Immature natural killer cell (primary cell): ENCODE results near the gene DYNC1LI1. TPM values are rescaled to one million over a fixed set of nuclear protein-coding genes. Genes with fewer than 3 reads are reported as not detected.

ENCODE experiments used
- DNase-seq, 3 donors: peaks; one replicate each; pipeline ENCODE4 v3.0.0; 2022; ENCODE audit warnings: mixed read lengths in 1 of 3
- H3K27ac Mint-ChIP-seq, 6 donors: one replicate each; pipeline ENCODE4 v1.8.0; 2020; ENCODE audit warnings: mixed read lengths in 6 of 6, mild to moderate bottlenecking in 5 of 6, inconsistent platforms in 4 of 6, moderate library complexity in 3 of 6
- H3K27me3 Mint-ChIP-seq, 3 donors: one replicate each; pipeline ENCODE4 v1.8.0; 2020 to 2021; ENCODE audit warnings: low read depth in 3 of 3, mild to moderate bottlenecking in 3 of 3, mixed read lengths in 3 of 3, moderate library complexity in 3 of 3, inconsistent platforms in 1 of 3
- H3K36me3 Mint-ChIP-seq, 3 donors: one replicate each; pipeline ENCODE4 v1.8.0; 2020; ENCODE audit warnings: mixed read lengths in 3 of 3, inconsistent platforms in 2 of 3, mild to moderate bottlenecking in 2 of 3
- H3K4me1 Mint-ChIP-seq, 2 donors: one replicate each; pipeline ENCODE4 v1.8.0; 2020; ENCODE audit warnings: inconsistent platforms in 2 of 2, mild to moderate bottlenecking in 2 of 2, mixed read lengths in 2 of 2, moderate library complexity in 1 of 2
- H3K4me3 Mint-ChIP-seq, 5 donors: one replicate each; pipeline ENCODE4 v1.8.0; 2020; ENCODE audit warnings: mild to moderate bottlenecking in 5 of 5, mixed read lengths in 5 of 5, inconsistent platforms in 3 of 5, moderate library complexity in 3 of 5
- H3K9me3 Mint-ChIP-seq, 6 donors: one replicate each; pipeline ENCODE4 v1.8.0; 2020; ENCODE audit warnings: mild to moderate bottlenecking in 6 of 6, mixed read lengths in 6 of 6, inconsistent platforms in 4 of 6, moderate library complexity in 3 of 6
- polyA plus RNA-seq, 3 donors: library from polyadenylated mRNA; unstranded; fragments of 300-500 nt; fragmentation: Illumina TruSeq; gene quantifications; one replicate each; pipeline ENCODE4 v1.2.3, GENCODE V29; 2021

The DYNC1LI1 gene
- polyA plus RNA-seq, 3 donors from 2014 or later, result 25.4 to 30.8 (median 26.8) TPM

GRCh38 chr3:32571192-32571485 lies 481 bp upstream of the DYNC1LI1 start:
- H3K36me3 Mint-ChIP-seq, result no peaks in the 10 kb centered on the region
- peak overlapping the region; percentile 90 to 94 (median 92) for H3K4me3 Mint-ChIP-seq
- peaks cover 23 to 36% of the 10 kb centered on the region in 2 donors for H3K4me1 Mint-ChIP-seq
- H3K27me3 Mint-ChIP-seq, result peaks cover 0 to 11% (median 0%) of the 10 kb centered on the region in 3 donors
- no peak for DNase-seq
- peak overlapping the region; percentile 78 to 94 (median 88) for H3K27ac Mint-ChIP-seq
- H3K9me3 Mint-ChIP-seq, result no peaks in the 10 kb centered on the region

- peak in 2 of 3 donors; percentile 10 to 28 for DNase-seq
- Mint-ChIP-seq H3K9me3 (no peaks in the 10 kb centered on the region), H3K27me3 (peaks cover 0 to 11% (median 0%) of the 10 kb centered on the region in 3 donors), H3K4me1 (peaks cover 23 to 39% of the 10 kb centered on the region in 2 donors), H3K36me3 (no peaks in the 10 kb centered on the region), H3K27ac (peak overlapping the region; percentile 78 to 94 (median 88)), H3K4me3 (peak overlapping the region; percentile 88 to 96 (median 92))
Measured at GRCh38 chr3:32569540-32570420, 878 bp downstream of the DYNC1LI1 start.

- H3K27ac Mint-ChIP-seq, result peak overlapping the region in 3 of 6 donors; percentile 78 to 94 (median 88)
- no peak for DNase-seq
- peaks cover 0 to 11% (median 0%) of the 10 kb centered on the region in 3 donors for H3K27me3 Mint-ChIP-seq
- H3K4me1 Mint-ChIP-seq, result peaks cover 25 to 47% of the 10 kb centered on the region in 2 donors
- H3K4me3 Mint-ChIP-seq, result peak overlapping the region; percentile 88 to 96 (median 92)
- H3K36me3 Mint-ChIP-seq, result no peaks in the 10 kb centered on the region
- no peaks in the 10 kb centered on the region for H3K9me3 Mint-ChIP-seq
Measured at GRCh38 chr3:32568953-32569352, 1.7 kb downstream of the DYNC1LI1 start.

- peaks cover 0 to 2% (median 0%) of the 10 kb centered on the region in 3 donors for H3K27me3 Mint-ChIP-seq
- no peak overlapping the region for H3K4me3 Mint-ChIP-seq
- H3K36me3 Mint-ChIP-seq, result no peaks in the 10 kb centered on the region
- no peaks in the 10 kb centered on the region for H3K9me3 Mint-ChIP-seq
- DNase-seq, result no peak
- peaks cover 34 to 61% of the 10 kb centered on the region in 2 donors for H3K4me1 Mint-ChIP-seq
- peak overlapping the region in 3 of 6 donors; percentile 26 to 75 (median 57) for H3K27ac Mint-ChIP-seq
Measured at GRCh38 chr3:32564195-32564594, 6.5 kb downstream of the DYNC1LI1 start.

GRCh38 chr3:32562640-32563039 lies 8.0 kb downstream of the DYNC1LI1 start:
- H3K27me3 Mint-ChIP-seq, result peaks cover 0 to 2% (median 0%) of the 10 kb centered on the region in 3 donors
- H3K4me3 Mint-ChIP-seq, result peak overlapping the region in 4 of 5 donors; percentile 1 to 58 (median 32)
- H3K27ac Mint-ChIP-seq, result peak overlapping the region; percentile 51 to 90 (median 73)
- peaks cover 26 to 51% of the 10 kb centered on the region in 2 donors for H3K4me1 Mint-ChIP-seq
- no peaks in the 10 kb centered on the region for H3K36me3 Mint-ChIP-seq
- no peak for DNase-seq
- H3K9me3 Mint-ChIP-seq, result no peaks in the 10 kb centered on the region

- Mint-ChIP-seq H3K27ac (no peak overlapping the region), H3K36me3 (no peaks in the 10 kb centered on the region), H3K27me3 (peaks cover 0 to 2% (median 0%) of the 10 kb centered on the region in 3 donors), H3K4me1 (peaks cover 39 to 52% of the 10 kb centered on the region in 2 donors), H3K4me3 (no peak overlapping the region), H3K9me3 (no peaks in the 10 kb centered on the region)
- no peak for DNase-seq
Measured at GRCh38 chr3:32557640-32558352, 12.9 kb downstream of the DYNC1LI1 start.

- no peak overlapping the region for H3K27ac Mint-ChIP-seq
- no peak for DNase-seq
Measured at GRCh38 chr3:32556332-32556731, 14.3 kb downstream of the DYNC1LI1 start.

GRCh38 chr3:32553973-32554372 lies 16.7 kb downstream of the DYNC1LI1 start:
- Mint-ChIP-seq H3K27ac (no peak overlapping the region), H3K9me3 (no peaks in the 10 kb centered on the region), H3K27me3 (no peaks in the 10 kb centered on the region), H3K4me1 (peaks cover 38 to 53% of the 10 kb centered on the region in 2 donors), H3K36me3 (no peaks in the 10 kb centered on the region), H3K4me3 (no peak overlapping the region)
- no peak for DNase-seq

More at GRCh38 chr3:32556332-32556731, 14.3 kb downstream of the DYNC1LI1 start:
- peaks cover 38 to 53% of the 10 kb centered on the region in 2 donors for H3K4me1 Mint-ChIP-seq
- H3K4me3 Mint-ChIP-seq, result no peak overlapping the region
- no peaks in the 10 kb centered on the region for H3K27me3 Mint-ChIP-seq
- no peaks in the 10 kb centered on the region for H3K9me3 Mint-ChIP-seq
- no peaks in the 10 kb centered on the region for H3K36me3 Mint-ChIP-seq

- no peaks in the 10 kb centered on the region for H3K9me3 Mint-ChIP-seq
- H3K4me3 Mint-ChIP-seq, result no peak overlapping the region
- H3K27ac Mint-ChIP-seq, result no peak overlapping the region
- no peaks in the 10 kb centered on the region for H3K27me3 Mint-ChIP-seq
- DNase-seq, result no peak
- no peaks in the 10 kb centered on the region for H3K36me3 Mint-ChIP-seq
- H3K4me1 Mint-ChIP-seq, result peaks cover 39 to 53% of the 10 kb centered on the region in 2 donors
Measured at GRCh38 chr3:32553459-32553858, 17.2 kb downstream of the DYNC1LI1 start.

- Mint-ChIP-seq H3K9me3 (no peaks in the 10 kb centered on the region), H3K27ac (peak overlapping the region in 3 of 6 donors; percentile 10 to 63 (median 51)), H3K4me1 (peaks cover 46 to 66% of the 10 kb centered on the region in 2 donors), H3K4me3 (no peak overlapping the region), H3K36me3 (no peaks in the 10 kb centered on the region), H3K27me3 (no peaks in the 10 kb centered on the region)
- DNase-seq, result no peak
Measured at GRCh38 chr3:32552013-32552412, 18.6 kb downstream of the DYNC1LI1 start.

GRCh38 chr3:32551496-32551895 lies 19.2 kb downstream of the DYNC1LI1 start:
- Mint-ChIP-seq H3K4me3 (no peak overlapping the region), H3K36me3 (no peaks in the 10 kb centered on the region), H3K4me1 (peaks cover 44 to 64% of the 10 kb centered on the region in 2 donors), H3K27me3 (no peaks in the 10 kb centered on the region), H3K27ac (peak overlapping the region in 3 of 6 donors; percentile 8 to 63 (median 10)), H3K9me3 (no peaks in the 10 kb centered on the region)
- no peak for DNase-seq

- no peaks in the 10 kb centered on the region for H3K27me3 Mint-ChIP-seq
- no peak for DNase-seq
- H3K36me3 Mint-ChIP-seq, result no peaks in the 10 kb centered on the region
- H3K4me1 Mint-ChIP-seq, result peaks cover 46 to 64% of the 10 kb centered on the region in 2 donors
- H3K4me3 Mint-ChIP-seq, result no peak overlapping the region
- H3K27ac Mint-ChIP-seq, result peak overlapping the region in 4 of 6 donors; percentile 1 to 30 (median 7)
- H3K9me3 Mint-ChIP-seq, result no peaks in the 10 kb centered on the region
Measured at GRCh38 chr3:32551087-32551486, 19.6 kb downstream of the DYNC1LI1 start.

GRCh38 chr3:32545305-32545704 lies 25.4 kb downstream of the DYNC1LI1 start:
- DNase-seq, result no peak
- no peaks in the 10 kb centered on the region for H3K9me3 Mint-ChIP-seq
- H3K27me3 Mint-ChIP-seq, result no peaks in the 10 kb centered on the region
- no peak overlapping the region for H3K4me3 Mint-ChIP-seq
- peak overlapping the region in 1 of 6 donors; percentile 34 for H3K27ac Mint-ChIP-seq
- peaks cover 0 to 3% (median 0%) of the 10 kb centered on the region in 3 donors for H3K36me3 Mint-ChIP-seq
- peaks cover 17 to 39% of the 10 kb centered on the region in 2 donors for H3K4me1 Mint-ChIP-seq

- no peak overlapping the region for H3K4me3 Mint-ChIP-seq
- peak overlapping the region in 4 of 6 donors; percentile 4 to 37 (median 27) for H3K27ac Mint-ChIP-seq
- DNase-seq, result no peak
- no peaks in the 10 kb centered on the region for H3K27me3 Mint-ChIP-seq
- peaks cover 17 to 39% of the 10 kb centered on the region in 2 donors for H3K4me1 Mint-ChIP-seq
- H3K36me3 Mint-ChIP-seq, result peaks cover 0 to 3% (median 0%) of the 10 kb centered on the region in 3 donors
- H3K9me3 Mint-ChIP-seq, result no peaks in the 10 kb centered on the region
Measured at GRCh38 chr3:32544894-32545293, 25.8 kb downstream of the DYNC1LI1 start.
